HG03103 (cell line): ENCODE data around the gene ZBED4.

Source experiments
- ATAC-seq: cut with Tn5 transposase; IDR thresholded peaks from one replicate; pipeline ENCODE4 v1.9.1; 2021; ENCODE audit warnings: low read depth; ENCODE audit not compliant: unreplicated experiment

ZBED4 gene

GRCh38 chr22:49896201-49896600, 42.6 kb downstream of the ZBED4 start:
- no peak for ATAC-seq

- no peak for ATAC-seq
Observed at GRCh38 chr22:49897015-49897684, 43.5 kb downstream of the ZBED4 start.

GRCh38 chr22:49899530-49899929, 45.9 kb downstream of the ZBED4 start:
- ATAC-seq, result no peak

- no peak for ATAC-seq
Observed at GRCh38 chr22:49900441-49901230, 47.0 kb downstream of the ZBED4 start.

- ATAC-seq, result no peak
Observed at GRCh38 chr22:49901457-49901856, 47.8 kb downstream of the ZBED4 start.

GRCh38 chr22:49903322-49904039, 49.8 kb downstream of the ZBED4 start:
- ATAC-seq, result no peak

- no peak for ATAC-seq
Observed at GRCh38 chr22:49904040-49904369, 50.4 kb downstream of the ZBED4 start.

- no peak for ATAC-seq
Observed at GRCh38 chr22:49905465-49905864, 51.8 kb downstream of the ZBED4 start.

GRCh38 chr22:49906071-49906798, 52.6 kb downstream of the ZBED4 start:
- ATAC-seq, result no peak

- ATAC-seq, result no peak
Observed at GRCh38 chr22:49906799-49907290, 53.2 kb downstream of the ZBED4 start.

GRCh38 chr22:49907807-49908206, 54.2 kb downstream of the ZBED4 start:
- ATAC-seq, result no peak

- no peak for ATAC-seq
Observed at GRCh38 chr22:49909476-49910205, 56.0 kb downstream of the ZBED4 start.

GRCh38 chr22:49910229-49911155, 56.8 kb downstream of the ZBED4 start:
- no peak for ATAC-seq

- ATAC-seq, result no peak
Observed at GRCh38 chr22:49911881-49912625, 58.4 kb downstream of the ZBED4 start.

- no peak for ATAC-seq
Observed at GRCh38 chr22:49913026-49913425, 59.4 kb downstream of the ZBED4 start.

GRCh38 chr22:49913446-49913845, 59.8 kb downstream of the ZBED4 start:
- ATAC-seq, result no peak

GRCh38 chr22:49914256-49914655, 60.6 kb downstream of the ZBED4 start:
- ATAC-seq, result no peak

GRCh38 chr22:49915610-49916009, 62.0 kb downstream of the ZBED4 start:
- no peak for ATAC-seq
